Nephron (organoid): ENCODE results near the gene ATXN7.

Source experiments
- H3K27ac Mint-ChIP-seq, 3 experiments: 2 replicates each; pipeline ENCODE4 v1.8.0; 2020; ENCODE audit warnings: mixed read lengths in 3 of 3, mild to moderate bottlenecking in 2 of 3, moderate library complexity in 1 of 3
- H3K27me3 Mint-ChIP-seq: 2 replicates; pipeline ENCODE4 v1.8.0; 2021; ENCODE audit warnings: low read depth, mild to moderate bottlenecking, moderate library complexity, mixed read lengths
- H3K36me3 Mint-ChIP-seq: 2 replicates; pipeline ENCODE4 v1.8.0; 2020; ENCODE audit warnings: low read depth, mixed read lengths
- H3K4me1 Mint-ChIP-seq: 2 replicates; pipeline ENCODE4 v1.8.0; 2020; ENCODE audit warnings: mixed read lengths
- H3K4me3 Mint-ChIP-seq, 3 experiments: 2 replicates each; pipeline ENCODE4 v1.8.0; 2020; ENCODE audit warnings: mild to moderate bottlenecking in 3 of 3, mixed read lengths in 3 of 3, moderate library complexity in 2 of 3
- H3K9me3 Mint-ChIP-seq: 2 replicates; pipeline ENCODE4 v1.8.0; 2020; ENCODE audit warnings: mixed read lengths
- TF ChIP-seq, protein P1 (sequence below), 3 experiments: fragments of 200-600 bp; sonication (generic); IDR thresholded peaks; one replicate each; pipeline ENCODE4 v1.5.0; 2021; ENCODE audit warnings: antibody characterized with exemption in 3 of 3; ENCODE audit not compliant: unreplicated experiment in 3 of 3

Gene ATXN7

GRCh38 chr3:63900010-63900409 is 36.3 kb downstream of the ATXN7 start:
- H3K4me3 Mint-ChIP-seq = no peak overlapping the region
- no peak overlapping the region for H3K27ac Mint-ChIP-seq
- TF ChIP-seq, protein P1, sequence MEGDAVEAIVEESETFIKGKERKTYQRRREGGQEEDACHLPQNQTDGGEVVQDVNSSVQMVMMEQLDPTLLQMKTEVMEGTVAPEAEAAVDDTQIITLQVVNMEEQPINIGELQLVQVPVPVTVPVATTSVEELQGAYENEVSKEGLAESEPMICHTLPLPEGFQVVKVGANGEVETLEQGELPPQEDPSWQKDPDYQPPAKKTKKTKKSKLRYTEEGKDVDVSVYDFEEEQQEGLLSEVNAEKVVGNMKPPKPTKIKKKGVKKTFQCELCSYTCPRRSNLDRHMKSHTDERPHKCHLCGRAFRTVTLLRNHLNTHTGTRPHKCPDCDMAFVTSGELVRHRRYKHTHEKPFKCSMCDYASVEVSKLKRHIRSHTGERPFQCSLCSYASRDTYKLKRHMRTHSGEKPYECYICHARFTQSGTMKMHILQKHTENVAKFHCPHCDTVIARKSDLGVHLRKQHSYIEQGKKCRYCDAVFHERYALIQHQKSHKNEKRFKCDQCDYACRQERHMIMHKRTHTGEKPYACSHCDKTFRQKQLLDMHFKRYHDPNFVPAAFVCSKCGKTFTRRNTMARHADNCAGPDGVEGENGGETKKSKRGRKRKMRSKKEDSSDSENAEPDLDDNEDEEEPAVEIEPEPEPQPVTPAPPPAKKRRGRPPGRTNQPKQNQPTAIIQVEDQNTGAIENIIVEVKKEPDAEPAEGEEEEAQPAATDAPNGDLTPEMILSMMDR (IDR thresholded peaks at IDR 0.05; ENCODE audit: unreplicated experiment in 3 of 3) = no peak

GRCh38 chr3:63900459-63900858 is 36.8 kb downstream of the ATXN7 start:
- Mint-ChIP-seq H3K27ac (no peak overlapping the region), H3K4me1 (peaks cover 16% of the 10 kb centered on the region), H3K4me3 (no peak overlapping the region), H3K36me3 (peaks cover 36% of the 10 kb centered on the region), H3K27me3 (no peaks in the 10 kb centered on the region), H3K9me3 (no peaks in the 10 kb centered on the region)
- TF ChIP-seq, protein P1 (IDR thresholded peaks at IDR 0.05; ENCODE audit: unreplicated experiment in 3 of 3) = no peak

More at GRCh38 chr3:63900010-63900409, 36.3 kb downstream of the ATXN7 start:
- Mint-ChIP-seq H3K9me3 (no peaks in the 10 kb centered on the region), H3K4me1 (peaks cover 16% of the 10 kb centered on the region), H3K27me3 (no peaks in the 10 kb centered on the region), H3K36me3 (peaks cover 36% of the 10 kb centered on the region)

GRCh38 chr3:63905731-63906620 is 42.3 kb downstream of the ATXN7 start:
- Mint-ChIP-seq H3K27ac (no peak overlapping the region), H3K4me1 (peaks cover 8% of the 10 kb centered on the region), H3K36me3 (peaks cover 20% of the 10 kb centered on the region)

DNA sequence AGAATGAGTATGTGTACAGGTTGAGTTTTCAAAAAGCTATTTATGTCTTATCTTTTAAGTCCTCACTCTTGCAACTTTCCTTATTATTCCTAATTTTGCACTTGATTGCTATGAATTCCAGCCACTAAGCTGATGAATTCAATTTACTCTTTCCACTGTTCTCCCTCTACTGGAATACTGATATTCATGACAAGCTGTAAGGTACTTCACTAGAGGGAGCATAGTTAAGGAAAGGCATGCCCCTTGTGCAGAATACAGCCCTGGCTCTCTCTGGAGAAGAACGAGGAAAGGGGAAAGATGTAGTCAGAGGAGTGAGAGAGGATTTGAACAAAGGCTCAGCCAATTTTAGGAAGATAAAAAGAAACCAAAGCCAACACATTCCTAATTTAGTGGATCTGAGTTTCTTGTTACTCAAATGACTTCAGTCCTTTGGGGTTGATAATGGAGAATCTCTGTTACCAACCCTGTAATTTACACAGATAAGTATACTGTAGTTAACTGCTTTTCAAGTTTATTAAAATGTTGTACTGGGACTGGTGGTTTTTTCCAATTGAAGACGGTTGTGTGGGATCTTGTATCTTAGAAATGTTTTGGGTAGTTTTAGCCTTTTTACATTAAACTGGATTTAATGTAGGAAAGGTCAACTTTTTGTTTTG is 44.5 kb downstream of the ATXN7 start:
- Mint-ChIP-seq H3K27ac (no peak overlapping the region), H3K4me1 (peaks cover 15% of the 10 kb centered on the region), H3K36me3 (peaks cover 7% of the 10 kb centered on the region), H3K4me3 (peak overlapping the region; percentile 10 to 35 (median 24)), H3K27me3 (peaks cover 4% of the 10 kb centered on the region), H3K9me3 (no peaks in the 10 kb centered on the region)
- TF ChIP-seq, protein P1 (IDR thresholded peaks at IDR 0.05; ENCODE audit: unreplicated experiment in 3 of 3) = peak; percentile 26 to 42 (median 29)

More at GRCh38 chr3:63905731-63906620, 42.3 kb downstream of the ATXN7 start:
- Mint-ChIP-seq H3K27me3 (no peaks in the 10 kb centered on the region), H3K4me3 (no peak overlapping the region), H3K9me3 (no peaks in the 10 kb centered on the region)
- TF ChIP-seq, protein P1 (IDR thresholded peaks at IDR 0.05; ENCODE audit: unreplicated experiment in 3 of 3) = no peak

DNA sequence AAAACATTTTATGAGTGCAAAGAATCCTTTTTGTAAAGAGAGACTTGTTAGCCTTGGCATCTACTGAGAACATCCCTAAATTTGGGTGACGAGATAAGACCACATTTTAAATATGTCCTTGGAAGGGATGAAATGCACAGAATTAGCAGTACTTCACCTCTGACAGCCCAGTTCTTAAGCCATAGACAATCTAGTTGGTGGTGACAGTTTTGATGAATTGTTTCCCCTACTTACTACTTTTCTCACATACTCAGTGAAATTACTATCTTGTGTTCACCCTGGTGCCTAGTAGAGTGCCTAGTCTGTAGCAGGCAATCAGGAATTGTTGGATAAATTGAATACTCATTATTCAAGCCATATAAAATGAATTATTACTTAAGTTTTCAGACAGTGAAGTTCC is 45.1 kb downstream of the ATXN7 start:
- TF ChIP-seq, protein P1 (IDR thresholded peaks at IDR 0.05; ENCODE audit: unreplicated experiment in 3 of 3) = no peak
- Mint-ChIP-seq H3K4me3 (no peak overlapping the region), H3K27ac (no peak overlapping the region), H3K27me3 (peaks cover 4% of the 10 kb centered on the region), H3K9me3 (no peaks in the 10 kb centered on the region), H3K4me1 (peaks cover 15% of the 10 kb centered on the region), H3K36me3 (peaks cover 6% of the 10 kb centered on the region)
